Testis (tissue), 2 donors: Measurements from ENCODE around the gene DPP6.

ENCODE experiments used
- POLR2A ChIP-seq: fragments of 450-650 bp; IDR thresholded peaks from one replicate; pipeline ENCODE4 v1.6.1; 2017; ENCODE audit warnings: antibody characterized with exemption, mild to moderate bottlenecking, moderate library complexity
- TF ChIP-seq, protein P1 (sequence below), 3 experiments: fragments of 450-650 bp in 2 of 3; fragments of 200-600 bp in 1 of 3; sonication (generic) in 1 of 3; IDR thresholded peaks; one replicate each; pipeline ENCODE4 v1.5.1; 2016 to 2019; ENCODE audit warnings: antibody characterized with exemption in 3 of 3, mild to moderate bottlenecking in 2 of 3, moderate library complexity in 1 of 3

GRCh38 chr7:154195266-154195665 is 143.1 kb downstream of the DPP6 start:
- no peak for TF ChIP-seq POLR2A
- TF ChIP-seq, protein P1, sequence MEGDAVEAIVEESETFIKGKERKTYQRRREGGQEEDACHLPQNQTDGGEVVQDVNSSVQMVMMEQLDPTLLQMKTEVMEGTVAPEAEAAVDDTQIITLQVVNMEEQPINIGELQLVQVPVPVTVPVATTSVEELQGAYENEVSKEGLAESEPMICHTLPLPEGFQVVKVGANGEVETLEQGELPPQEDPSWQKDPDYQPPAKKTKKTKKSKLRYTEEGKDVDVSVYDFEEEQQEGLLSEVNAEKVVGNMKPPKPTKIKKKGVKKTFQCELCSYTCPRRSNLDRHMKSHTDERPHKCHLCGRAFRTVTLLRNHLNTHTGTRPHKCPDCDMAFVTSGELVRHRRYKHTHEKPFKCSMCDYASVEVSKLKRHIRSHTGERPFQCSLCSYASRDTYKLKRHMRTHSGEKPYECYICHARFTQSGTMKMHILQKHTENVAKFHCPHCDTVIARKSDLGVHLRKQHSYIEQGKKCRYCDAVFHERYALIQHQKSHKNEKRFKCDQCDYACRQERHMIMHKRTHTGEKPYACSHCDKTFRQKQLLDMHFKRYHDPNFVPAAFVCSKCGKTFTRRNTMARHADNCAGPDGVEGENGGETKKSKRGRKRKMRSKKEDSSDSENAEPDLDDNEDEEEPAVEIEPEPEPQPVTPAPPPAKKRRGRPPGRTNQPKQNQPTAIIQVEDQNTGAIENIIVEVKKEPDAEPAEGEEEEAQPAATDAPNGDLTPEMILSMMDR (IDR thresholded peaks at IDR 0.05): no peak
